ENCODE measurements around the gene SRSF11.

- TF ChIP-seq MAX (IDR thresholded peaks at IDR 0.05) (no peak), REST (IDR thresholded peaks at IDR 0.05; ENCODE audit: low read depth) (no peak)
Observed at GRCh38 chr1:70195342-70195741, 25.8 kb upstream of the SRSF11 start.
